Lung (tissue), 12 donors: Measurements from ENCODE around the gene PIGV. TPM values are rescaled to one million over a fixed set of nuclear protein-coding genes. Genes with fewer than 3 reads are reported as not detected.

Experiments
- ATAC-seq: fragments of 200-7000 bp; cut with Tn5 transposase; one replicate; pipeline ENCODE4 v1.9.1; 2020; ENCODE audit warnings: moderate number of reproducible peaks; ENCODE audit not compliant: insufficient read depth, low FRiP score
- DNase-seq, 3 donors: peaks; one replicate each; pipeline ENCODE4 v3.0.0-alpha.2; 2013 to 2017
- H3K27ac ChIP-seq, 2 donors: one replicate each; pipeline ENCODE4 v1.5.1; 2013; ENCODE audit warnings: mild to moderate bottlenecking in 2 of 2, moderate library complexity in 2 of 2, control low read depth in 1 of 2, inconsistent platforms in 1 of 2, low read depth in 1 of 2, low read length in 1 of 2
- H3K27me3 ChIP-seq, 3 donors: one replicate each; pipeline ENCODE4 v1.5.1; 2013; ENCODE audit warnings: low read length in 2 of 3; ENCODE audit not compliant: control insufficient read depth in 3 of 3, insufficient read depth in 3 of 3
- H3K36me3 ChIP-seq, 4 donors: one replicate each; pipeline ENCODE4 v1.5.1; 2013; ENCODE audit warnings: low read length in 4 of 4, mild to moderate bottlenecking in 1 of 4, moderate library complexity in 1 of 4; ENCODE audit not compliant: control insufficient read depth in 4 of 4, insufficient read depth in 4 of 4
- H3K4me1 ChIP-seq, 5 donors: one replicate each; pipeline ENCODE4 v1.5.1; 2013; ENCODE audit warnings: low read length in 5 of 5, mild to moderate bottlenecking in 2 of 5, moderate library complexity in 1 of 5; ENCODE audit not compliant: control insufficient read depth in 5 of 5, insufficient read depth in 5 of 5
- H3K4me3 ChIP-seq: one replicate; pipeline ENCODE4 v1.5.1; 2013; ENCODE audit warnings: mild to moderate bottlenecking, control low read depth, moderate library complexity
- H3K9ac ChIP-seq, 2 donors: one replicate each; pipeline ENCODE4 v1.5.1; 2013; ENCODE audit warnings: low read length in 2 of 2, control low read depth in 1 of 2; ENCODE audit not compliant: insufficient read depth in 1 of 2
- H3K9me3 ChIP-seq, 4 donors: one replicate each; pipeline ENCODE4 v1.5.1; 2013; ENCODE audit warnings: low read length in 3 of 4, mild to moderate bottlenecking in 1 of 4, moderate library complexity in 1 of 4; ENCODE audit not compliant: control insufficient read depth in 4 of 4, insufficient read depth in 3 of 4
- CTCF ChIP-seq: IDR thresholded peaks from 2 replicates; pipeline ENCODE4 v1.5.1; 2012; ENCODE audit warnings: mild to moderate bottlenecking; ENCODE audit errors: control extremely low read depth, extremely low read depth
- WGBS, 2 donors: extraction: QIAGEN DNeasy Blood & Tissue Kit; methylation state at CpG; one replicate each; pipeline ENCODE4 v1.1.7; 2013; 5-methylcytosine and 5-hydroxymethylcytosine counted together
- polyA plus RNA-seq, 2 donors: library from polyadenylated mRNA; stranded (reverse); fragments of 200-250 nt; gene quantifications; one replicate each; pipeline ENCODE4 v1.2.1, GENCODE V29; 2013
- total RNA-seq, 2 donors: library from RNA; depleted of rRNA in 1 of 2; stranded (reverse); fragments of >200 nt in 1 of 2; gene quantifications; one replicate each; pipeline ENCODE4 v1.2.1, GENCODE V29; 2014 to 2021
- donor health status: control.
- donor health status: control.
- donor health status: Bipolar disorder and iron deficiency.
- donor health status: healthy.
- donor health status: DM: yes; HTN: yes; CAD: no.

Gene PIGV
- total and polyA plus RNA-seq, 4 donors = 6.8 to 14.3 (median 13.0) TPM

- peaks cover 0 to 14% (median 1%) of the 10 kb centered on the region in 4 donors for H3K36me3 ChIP-seq
- TF ChIP-seq CTCF = no peak
- DNase-seq (no peak), ATAC-seq (peak; percentile 1)
- H3K27me3 ChIP-seq = no peaks in the 10 kb centered on the region
- H3K9ac ChIP-seq = peak overlapping the region; percentile 89 to 95
- peak overlapping the region; percentile 96 to 97 for H3K27ac ChIP-seq
- H3K9me3 ChIP-seq = no peaks in the 10 kb centered on the region
- peak overlapping the region; percentile 66 for H3K4me3 ChIP-seq
- WGBS, 2 donors = 0 to 1% methylated on average over 11 of the region's 11 CpGs
- H3K4me1 ChIP-seq = peaks cover 16 to 48% (median 40%) of the 10 kb centered on the region in 5 donors
These were observed 407 bp upstream of the PIGV start for GRCh38 chr1:26787381-26787705.

GRCh38 chr1:26788515-26788785 lies 700 bp downstream of the PIGV start:
- peak overlapping the region; percentile 58 to 95 for H3K9ac ChIP-seq

GRCh38 chr1:26788836-26789611 lies 1.3 kb downstream of the PIGV start:
- peak overlapping the region in 1 of 2 donors; percentile 95 for H3K9ac ChIP-seq
- DNase-seq = peak; percentile 86 to 92 (median 91)
- H3K27ac ChIP-seq = peak overlapping the region; percentile 96 to 97
- H3K27me3 ChIP-seq = no peaks in the 10 kb centered on the region
- peak; percentile 63 for ATAC-seq
- H3K4me1 ChIP-seq = peaks cover 14 to 40% (median 25%) of the 10 kb centered on the region in 5 donors
- no peaks in the 10 kb centered on the region for H3K9me3 ChIP-seq
- WGBS, 2 donors = 0 to 1% methylated on average over 19 of the region's 19 CpGs
- peak overlapping the region; percentile 72 for H3K4me3 ChIP-seq
- peak; percentile 93 for TF ChIP-seq CTCF
- H3K36me3 ChIP-seq = peaks cover 0 to 6% (median 2%) of the 10 kb centered on the region in 4 donors

More at GRCh38 chr1:26788515-26788785, 700 bp downstream of the PIGV start:
- ATAC-seq = no peak
- no peak for TF ChIP-seq CTCF
- 2 to 3% methylated on average over 10 of the region's 10 CpGs for WGBS, 2 donors
- Histone ChIP-seq H3K4me1 (peaks cover 16 to 45% (median 29%) of the 10 kb centered on the region in 5 donors), H3K4me3 (peak overlapping the region; percentile 72), H3K27me3 (no peaks in the 10 kb centered on the region), H3K27ac (peak overlapping the region; percentile 96 to 97), H3K36me3 (peaks cover 0 to 4% (median 1%) of the 10 kb centered on the region in 4 donors), H3K9me3 (no peaks in the 10 kb centered on the region)
- DNase-seq = no peak

- Histone ChIP-seq H3K27me3 (no peaks in the 10 kb centered on the region), H3K9me3 (no peaks in the 10 kb centered on the region), H3K27ac (no peak overlapping the region), H3K36me3 (peaks cover 0 to 11% (median 5%) of the 10 kb centered on the region in 4 donors), H3K9ac (no peak overlapping the region), H3K4me3 (no peak overlapping the region), H3K4me1 (peaks cover 9 to 35% (median 22%) of the 10 kb centered on the region in 5 donors)
- ATAC-seq = no peak
- TF ChIP-seq CTCF = no peak
- WGBS, 2 donors = 65 to 69% methylated on average over 3 of the region's 3 CpGs
- no peak for DNase-seq
These were observed 1.8 kb downstream of the PIGV start for GRCh38 chr1:26789612-26789865.
